Liver (tissue), 9 donors: ENCODE measurements around the gene GPR148. TPM values are rescaled to one million over a fixed set of nuclear protein-coding genes. Genes with fewer than 3 reads are reported as not detected.

Experiments
- DNase-seq: peaks from one replicate; pipeline ENCODE4 v3.0.0-alpha.2; 2017; ENCODE audit warnings: low spot score
- H3K27ac ChIP-seq, 2 donors: one replicate each; pipeline ENCODE4 v1.7.0; 2013; ENCODE audit warnings: inconsistent platforms in 2 of 2, low read length in 2 of 2, control low read depth in 1 of 2, low read depth in 1 of 2, mild to moderate bottlenecking in 1 of 2
- H3K27me3 ChIP-seq, 4 donors: one replicate each; pipeline versions ENCODE4 v1.6.1 to v1.7.0; 2013; ENCODE audit warnings: low read length in 3 of 4, inconsistent platforms in 1 of 4, mild to moderate bottlenecking in 1 of 4, moderate library complexity in 1 of 4; ENCODE audit not compliant: control insufficient read depth in 4 of 4, insufficient read depth in 4 of 4
- H3K36me3 ChIP-seq, 4 donors: one replicate each; pipeline versions ENCODE4 v1.6.1 to v1.7.0; 2013; ENCODE audit warnings: low read length in 3 of 4, mild to moderate bottlenecking in 3 of 4, low read depth in 1 of 4, moderate library complexity in 1 of 4; ENCODE audit not compliant: control insufficient read depth in 4 of 4, insufficient read depth in 3 of 4
- H3K4me1 ChIP-seq, 4 donors: one replicate each; pipeline versions ENCODE4 v1.6.1 to v1.7.0; 2013; ENCODE audit warnings: low read length in 3 of 4, mild to moderate bottlenecking in 3 of 4, moderate library complexity in 1 of 4; ENCODE audit not compliant: control insufficient read depth in 4 of 4, insufficient read depth in 4 of 4
- H3K4me3 ChIP-seq, 3 donors: one replicate each; pipeline versions ENCODE4 v1.6.1 to v1.7.0; 2013; ENCODE audit warnings: low read length in 3 of 3, control low read depth in 1 of 3, low read depth in 1 of 3, mild to moderate bottlenecking in 1 of 3
- H3K9ac ChIP-seq, 2 donors: one replicate each; pipeline ENCODE4 v1.7.0; 2013; ENCODE audit warnings: low read length in 2 of 2, mild to moderate bottlenecking in 2 of 2, moderate library complexity in 2 of 2, control low read depth in 1 of 2, low read depth in 1 of 2
- H3K9me3 ChIP-seq, 4 donors: one replicate each; pipeline versions ENCODE4 v1.6.1 to v1.7.0; 2013; ENCODE audit warnings: low read length in 3 of 4; ENCODE audit not compliant: control insufficient read depth in 4 of 4
- ATF3 ChIP-seq: IDR thresholded peaks from 2 replicates; pipeline ENCODE4 v1.6.1; 2016; ENCODE audit warnings: antibody characterized with exemption
- CTCF ChIP-seq: fragments of 150-350 bp; IDR thresholded peaks from 2 replicates; pipeline ENCODE4 v1.5.1; 2017; ENCODE audit warnings: improper control_type of control experiment, low read depth, low read length; ENCODE audit not compliant: missing input control
- EGR1 ChIP-seq, 2 donors: IDR thresholded peaks; 2 replicates each; pipeline ENCODE4 v1.6.1; 2016 to 2018; ENCODE audit warnings: antibody characterized with exemption in 2 of 2, low read depth in 2 of 2
- FOXA1 ChIP-seq: IDR thresholded peaks from 2 replicates; pipeline ENCODE4 v1.6.1; 2016; ENCODE audit warnings: antibody characterized with exemption
- FOXA2 ChIP-seq: IDR thresholded peaks from 2 replicates; pipeline ENCODE4 v1.6.1; 2016; ENCODE audit warnings: antibody characterized with exemption
- GABPA ChIP-seq, 2 donors: IDR thresholded peaks in 1 of 2; conservative IDR thresholded peaks in 1 of 2; 2 replicates each; pipeline ENCODE4 v1.6.1; 2016; ENCODE audit warnings: antibody characterized with exemption in 2 of 2, mild to moderate bottlenecking in 1 of 2, moderate library complexity in 1 of 2
- HNF4A ChIP-seq, 2 donors: conservative IDR thresholded peaks; 2 replicates each; pipeline ENCODE4 v1.6.1; 2016; ENCODE audit warnings: antibody characterized with exemption in 2 of 2, mild to moderate bottlenecking in 2 of 2
- HNF4G ChIP-seq: IDR thresholded peaks from 2 replicates; pipeline ENCODE4 v1.6.1; 2016; ENCODE audit warnings: antibody characterized with exemption
- JUND ChIP-seq, 2 donors: IDR thresholded peaks; 2 replicates each; pipeline ENCODE4 v1.6.1; 2016; ENCODE audit warnings: antibody characterized with exemption in 2 of 2
- NR2F2 ChIP-seq: IDR thresholded peaks from 2 replicates; pipeline ENCODE4 v1.6.1; 2016; ENCODE audit warnings: antibody characterized with exemption
- RAD21 ChIP-seq, 2 donors: IDR thresholded peaks; 2 replicates each; pipeline ENCODE4 v1.6.1; 2016; ENCODE audit warnings: antibody characterized with exemption in 2 of 2, mild to moderate bottlenecking in 2 of 2
- RXRA ChIP-seq, 2 donors: IDR thresholded peaks; 2 replicates each; pipeline ENCODE4 v1.6.1; 2017 to 2018; ENCODE audit warnings: antibody characterized with exemption in 2 of 2, mild to moderate bottlenecking in 1 of 2
- TAF1 ChIP-seq: conservative IDR thresholded peaks from 2 replicates; pipeline ENCODE4 v1.6.1; 2016; ENCODE audit warnings: antibody characterized with exemption, mild to moderate bottlenecking
- ZBTB33 ChIP-seq: IDR thresholded peaks from 2 replicates; pipeline ENCODE4 v1.6.1; 2016; ENCODE audit warnings: antibody characterized with exemption
- WGBS: extraction: QIAGEN DNeasy Blood & Tissue Kit; methylation state at CpG from one replicate; pipeline ENCODE4 v1.1.7; 2013; 5-methylcytosine and 5-hydroxymethylcytosine counted together
- polyA plus RNA-seq, 2 donors: library from polyadenylated mRNA; stranded (reverse) in 1 of 2; unstranded in 1 of 2; fragments of 200-250 nt in 1 of 2; fragments of >200 nt in 1 of 2; fragmentation: Nextera tagmentation in 1 of 2; extraction: Ambion mirVana in 1 of 2; gene quantifications; one replicate each; pipeline versions ENCODE4 v1.2.1 to v1.2.3, GENCODE V29; 2013 to 2015
- total RNA-seq, 2 donors: library from RNA; depleted of rRNA; stranded (reverse); fragments of >200 nt; gene quantifications; one replicate each; pipeline ENCODE4 v1.2.3, GENCODE V29; 2014
- donor health status: healthy.
- donor health status: healthy.
- donor health status: healthy.
- donor health status: healthy.
- donor health status: healthy.

Gene GPR148
- total and polyA plus RNA-seq, 4 donors: not detected

- peak overlapping the region in 2 of 3 donors; percentile 2 to 49 for H3K4me3 ChIP-seq
- H3K9me3 ChIP-seq: no peaks in the 10 kb centered on the region
- no peak overlapping the region for H3K27ac ChIP-seq
- H3K36me3 ChIP-seq: no peaks in the 10 kb centered on the region
- 4% methylated on average over 48 of the region's 48 CpGs for WGBS
- H3K27me3 ChIP-seq: peaks cover 0 to 15% (median 6%) of the 10 kb centered on the region in 4 donors
- no peak overlapping the region for H3K9ac ChIP-seq
- H3K4me1 ChIP-seq: peaks cover 0 to 3% (median 0%) of the 10 kb centered on the region in 4 donors
- DNase-seq: peak; percentile 55
- no peak for TF ChIP-seq HNF4G
- no peak for TF ChIP-seq CTCF
- TF ChIP-seq ATF3: no peak
- TF ChIP-seq GABPA (IDR thresholded peaks at IDR 0.05 in 1 of 2, conservative IDR thresholded peaks at IDR 0.05 in 1 of 2): no peak
- no peak for TF ChIP-seq NR2F2
- no peak for TF ChIP-seq FOXA2
- no peak for TF ChIP-seq FOXA1
- TF ChIP-seq RXRA (IDR thresholded peaks at IDR 0.05): no peak
- TF ChIP-seq HNF4A (conservative IDR thresholded peaks at IDR 0.05): no peak
- no peak for TF ChIP-seq JUND (IDR thresholded peaks at IDR 0.05)
- TF ChIP-seq EGR1 (IDR thresholded peaks at IDR 0.05; ENCODE audit: low read depth in 2 of 2): no peak
- no peak for TF ChIP-seq RAD21 (IDR thresholded peaks at IDR 0.05)
Measured at GRCh38 chr2:130727286-130727924, 1.5 kb upstream of the GPR148 start.

- Histone ChIP-seq H3K9me3 (no peaks in the 10 kb centered on the region), H3K4me1 (peaks cover 0 to 3% (median 0%) of the 10 kb centered on the region in 4 donors), H3K9ac (no peak overlapping the region), H3K27me3 (peaks cover 0 to 15% (median 6%) of the 10 kb centered on the region in 4 donors), H3K4me3 (no peak overlapping the region), H3K27ac (no peak overlapping the region), H3K36me3 (no peaks in the 10 kb centered on the region)
- WGBS: 16% methylated on average over 12 of the region's 12 CpGs
- no peak for TF ChIP-seq EGR1 (IDR thresholded peaks at IDR 0.05; ENCODE audit: low read depth in 2 of 2)
- TF ChIP-seq RAD21 (IDR thresholded peaks at IDR 0.05): no peak
- no peak for TF ChIP-seq TAF1
- no peak for TF ChIP-seq ZBTB33
- no peak for TF ChIP-seq HNF4A (conservative IDR thresholded peaks at IDR 0.05)
- no peak for TF ChIP-seq HNF4G
- no peak for DNase-seq
Measured at GRCh38 chr2:130728007-130728454, 839 bp upstream of the GPR148 start.
